Peyer's patch (tissue), 4 donors: ENCODE data around the gene ZNF74.

Source experiments
- CTCF ChIP-seq, 6 experiments: fragments of 450-650 bp in 4 of 6; fragments of 200-600 bp in 2 of 6; sonication (generic) in 1 of 6; IDR thresholded peaks; one replicate each; pipeline ENCODE4 v1.5.1; 2017 to 2019; ENCODE audit warnings: antibody characterized with exemption in 6 of 6, mild to moderate bottlenecking in 3 of 6, moderate library complexity in 1 of 6
- POLR2A ChIP-seq, 2 donors: fragments of 450-650 bp; IDR thresholded peaks; one replicate each; pipeline ENCODE4 v1.5.1; 2017; ENCODE audit warnings: antibody characterized with exemption in 2 of 2, mild to moderate bottlenecking in 2 of 2, moderate library complexity in 2 of 2

GRCh38 chr22:20423008-20423905 is 29.3 kb downstream of the ZNF74 start:
- no peak for TF ChIP-seq CTCF (IDR thresholded peaks at IDR 0.05)
- no peak for TF ChIP-seq POLR2A (IDR thresholded peaks at IDR 0.05)
